HG02870 (cell line): ENCODE data around the gene TNS2.

Experiments used
- ATAC-seq: cut with Tn5 transposase; IDR thresholded peaks from one replicate; pipeline ENCODE4 v1.9.1; 2021; ENCODE audit warnings: mild to moderate bottlenecking, moderate library complexity; ENCODE audit not compliant: unreplicated experiment

The TNS2 gene

DNA sequence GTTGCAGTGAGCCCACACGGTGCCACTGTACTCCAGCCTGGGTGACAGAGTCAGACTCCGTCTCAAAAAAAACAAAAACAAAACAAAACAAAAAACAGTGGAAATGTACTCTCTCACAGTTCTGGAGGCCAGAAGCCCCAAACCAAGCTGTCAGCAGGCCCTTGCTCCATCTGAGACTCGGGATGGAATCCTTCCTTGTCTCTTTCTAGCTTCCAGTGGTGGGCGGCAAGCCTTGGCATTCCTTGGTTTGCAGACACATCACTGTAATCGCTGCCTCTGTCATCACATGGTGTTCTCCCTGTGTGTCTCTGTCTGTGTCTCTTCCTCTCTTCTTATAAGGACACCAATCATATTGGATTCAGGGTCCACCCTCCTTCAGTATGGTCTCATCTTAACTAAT, 6.4 kb downstream of the TNS2 start:
- no peak for ATAC-seq

DNA sequence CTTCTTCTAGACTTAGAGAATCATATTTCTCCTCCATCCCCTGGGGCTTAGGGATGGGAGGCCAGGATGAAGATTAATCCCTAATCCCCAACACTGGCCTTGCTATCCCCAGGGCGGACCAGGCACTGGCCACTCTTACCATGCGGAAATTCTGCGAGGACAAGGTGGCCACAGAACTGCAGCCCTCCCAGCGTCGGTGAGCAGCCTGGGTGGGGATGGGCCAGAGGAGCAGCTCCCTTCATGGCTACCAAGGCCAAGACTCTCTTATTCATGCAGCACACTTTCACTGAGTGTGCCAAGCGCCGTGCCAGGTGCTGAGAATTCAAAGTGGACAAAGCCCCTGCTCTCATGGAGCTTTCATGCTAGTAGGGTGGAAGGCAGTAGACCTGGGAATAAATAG, 7.0 kb downstream of the TNS2 start:
- ATAC-seq = no peak

DNA sequence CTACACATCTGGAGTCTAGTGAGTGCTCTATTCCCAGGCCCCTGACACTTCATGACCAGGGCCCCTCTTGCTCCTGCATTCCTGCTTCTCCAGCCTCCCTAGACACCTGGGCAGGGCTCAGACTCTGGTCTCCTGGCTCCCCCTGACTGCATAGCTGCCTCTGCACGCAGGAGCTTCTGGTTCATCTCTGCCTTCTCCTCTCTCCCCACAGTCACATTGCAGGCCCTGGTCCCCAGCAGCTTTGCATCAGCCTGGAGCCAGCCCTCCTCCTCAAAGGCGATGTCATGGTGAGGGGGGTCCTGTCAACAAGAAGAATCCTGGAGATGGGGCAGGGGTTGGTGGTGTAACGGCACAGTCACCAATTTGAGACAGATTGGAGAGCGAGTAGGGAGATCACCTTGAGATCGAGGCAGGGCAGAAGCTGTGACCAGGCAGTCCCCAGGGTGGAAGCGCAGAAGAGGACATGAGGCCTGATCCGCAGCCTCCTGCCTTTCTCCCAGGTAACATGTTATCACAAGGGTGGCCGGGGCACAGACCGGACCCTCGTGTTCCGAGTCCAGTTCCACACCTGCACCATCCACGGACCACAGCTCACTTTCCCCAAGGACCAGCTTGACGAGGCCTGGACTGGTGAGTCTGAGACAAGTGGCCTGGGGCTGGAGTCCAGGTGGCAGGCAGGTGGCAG, 8.1 kb downstream of the TNS2 start:
- ATAC-seq = no peak

DNA sequence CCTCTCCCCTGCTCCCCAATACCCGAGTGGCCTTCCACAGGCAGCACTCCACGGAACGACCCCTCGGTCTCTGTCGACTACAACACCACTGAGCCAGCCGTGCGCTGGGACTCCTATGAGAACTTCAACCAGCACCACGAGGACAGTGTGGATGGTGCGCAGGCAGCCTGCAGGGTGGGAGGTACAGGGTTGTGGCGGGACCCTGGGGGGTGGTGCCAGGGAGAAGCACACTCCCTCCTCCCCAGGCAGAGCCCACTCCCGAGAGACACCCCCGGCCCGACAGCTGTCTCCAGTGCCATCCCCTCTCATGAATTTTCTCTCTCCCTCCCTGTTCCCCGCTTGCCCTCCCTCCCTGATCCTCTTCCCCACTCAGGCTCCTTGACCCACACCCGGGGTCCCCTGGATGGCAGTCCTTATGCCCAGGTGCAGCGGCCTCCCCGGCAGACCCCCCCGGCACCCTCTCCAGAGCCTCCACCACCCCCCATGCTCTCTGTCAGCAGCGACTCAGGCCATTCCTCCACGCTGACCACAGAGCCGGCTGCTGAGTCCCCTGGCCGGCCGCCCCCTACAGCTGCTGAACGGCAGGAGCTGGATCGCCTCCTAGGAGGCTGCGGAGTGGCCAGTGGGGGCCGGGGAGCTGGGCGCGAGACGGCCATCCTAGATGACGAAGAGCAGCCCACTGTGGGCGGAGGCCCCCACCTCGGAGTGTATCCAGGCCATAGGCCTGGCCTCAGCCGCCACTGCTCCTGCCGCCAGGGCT, 9.0 kb downstream of the TNS2 start:
- no peak for ATAC-seq

DNA sequence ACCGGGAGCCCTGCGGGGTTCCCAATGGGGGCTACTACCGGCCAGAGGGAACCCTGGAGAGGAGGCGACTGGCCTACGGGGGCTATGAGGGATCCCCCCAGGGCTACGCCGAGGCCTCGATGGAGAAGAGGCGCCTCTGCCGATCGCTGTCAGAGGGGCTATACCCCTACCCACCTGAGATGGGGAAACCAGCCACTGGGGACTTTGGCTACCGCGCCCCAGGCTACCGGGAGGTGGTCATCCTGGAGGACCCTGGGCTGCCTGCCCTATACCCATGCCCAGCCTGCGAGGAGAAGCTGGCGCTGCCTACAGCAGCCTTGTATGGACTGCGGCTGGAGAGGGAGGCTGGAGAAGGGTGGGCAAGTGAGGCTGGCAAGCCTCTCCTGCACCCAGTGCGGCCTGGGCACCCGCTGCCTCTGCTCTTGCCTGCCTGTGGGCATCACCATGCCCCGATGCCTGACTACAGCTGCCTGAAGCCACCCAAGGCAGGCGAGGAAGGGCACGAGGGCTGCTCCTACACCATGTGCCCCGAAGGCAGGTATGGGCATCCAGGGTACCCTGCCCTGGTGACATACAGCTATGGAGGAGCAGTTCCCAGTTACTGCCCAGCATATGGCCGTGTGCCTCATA, 9.7 kb downstream of the TNS2 start:
- ATAC-seq = no peak

DNA sequence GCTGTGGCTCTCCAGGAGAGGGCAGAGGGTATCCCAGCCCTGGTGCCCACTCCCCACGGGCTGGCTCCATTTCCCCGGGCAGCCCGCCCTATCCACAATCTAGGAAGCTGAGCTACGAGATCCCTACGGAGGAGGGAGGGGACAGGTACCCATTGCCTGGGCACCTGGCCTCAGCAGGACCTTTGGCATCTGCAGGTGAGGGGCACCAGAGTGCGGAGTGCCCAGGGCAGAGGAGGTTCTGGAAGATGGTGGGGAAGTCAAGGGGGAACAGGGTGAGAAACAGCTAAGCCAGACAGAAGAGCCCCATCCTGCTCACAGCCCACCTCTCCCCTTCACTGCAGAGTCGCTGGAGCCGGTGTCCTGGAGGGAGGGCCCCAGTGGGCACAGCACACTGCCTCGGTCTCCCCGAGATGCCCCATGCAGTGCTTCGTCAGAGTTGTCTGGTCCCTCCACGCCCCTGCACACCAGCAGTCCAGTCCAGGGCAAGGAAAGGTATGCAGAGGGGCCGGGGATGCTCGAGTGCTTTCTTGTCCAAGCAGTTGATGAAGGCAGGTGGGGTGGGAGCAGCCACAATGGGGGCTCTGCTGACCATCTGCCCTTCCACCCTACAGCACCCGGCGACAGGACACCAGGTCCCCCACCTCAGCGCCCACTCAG, 10.3 kb downstream of the TNS2 start:
- no peak for ATAC-seq

DNA sequence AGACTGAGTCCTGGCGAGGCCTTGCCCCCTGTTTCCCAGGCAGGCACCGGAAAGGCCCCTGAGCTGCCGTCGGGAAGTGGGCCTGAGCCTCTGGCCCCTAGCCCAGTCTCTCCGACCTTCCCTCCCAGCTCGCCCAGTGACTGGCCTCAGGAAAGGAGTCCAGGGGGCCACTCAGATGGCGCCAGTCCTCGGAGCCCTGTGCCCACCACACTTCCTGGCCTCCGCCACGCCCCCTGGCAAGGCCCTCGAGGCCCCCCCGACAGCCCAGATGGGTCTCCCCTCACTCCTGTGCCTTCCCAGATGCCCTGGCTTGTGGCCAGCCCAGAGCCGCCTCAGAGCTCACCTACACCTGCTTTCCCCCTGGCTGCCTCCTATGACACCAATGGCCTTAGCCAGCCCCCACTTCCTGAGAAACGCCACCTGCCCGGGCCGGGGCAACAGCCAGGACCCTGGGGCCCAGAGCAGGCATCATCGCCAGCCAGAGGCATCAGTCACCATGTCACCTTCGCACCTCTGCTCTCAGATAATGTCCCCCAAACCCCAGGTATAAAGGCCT, 10.9 kb downstream of the TNS2 start:
- no peak for ATAC-seq

DNA sequence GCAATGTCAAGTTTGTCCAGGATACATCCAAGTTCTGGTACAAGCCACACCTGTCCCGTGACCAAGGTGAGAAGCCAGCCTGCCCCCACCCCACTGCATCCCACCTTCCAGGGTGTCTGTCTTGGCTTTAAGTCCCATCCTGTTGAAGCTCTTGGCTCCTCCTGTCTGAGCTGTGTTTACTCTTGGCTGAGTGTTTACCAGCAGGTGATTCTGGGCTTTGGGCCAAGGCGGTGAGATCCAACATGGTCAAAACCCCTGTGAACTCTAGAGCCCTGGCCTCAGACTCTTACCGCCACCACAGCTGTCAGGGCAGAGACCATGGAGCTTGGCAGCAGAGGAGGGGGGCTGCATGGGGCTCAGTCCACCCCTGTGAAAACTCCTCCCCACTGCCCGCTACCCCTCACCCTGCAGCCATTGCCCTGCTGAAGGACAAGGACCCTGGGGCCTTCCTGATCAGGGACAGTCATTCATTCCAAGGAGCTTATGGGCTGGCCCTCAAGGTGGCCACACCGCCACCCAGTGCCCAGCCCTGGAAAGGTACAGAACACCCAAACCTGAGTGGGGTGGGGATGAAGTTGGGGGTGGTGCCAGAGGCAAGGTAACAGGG, 11.6 kb downstream of the TNS2 start:
- no peak for ATAC-seq

DNA sequence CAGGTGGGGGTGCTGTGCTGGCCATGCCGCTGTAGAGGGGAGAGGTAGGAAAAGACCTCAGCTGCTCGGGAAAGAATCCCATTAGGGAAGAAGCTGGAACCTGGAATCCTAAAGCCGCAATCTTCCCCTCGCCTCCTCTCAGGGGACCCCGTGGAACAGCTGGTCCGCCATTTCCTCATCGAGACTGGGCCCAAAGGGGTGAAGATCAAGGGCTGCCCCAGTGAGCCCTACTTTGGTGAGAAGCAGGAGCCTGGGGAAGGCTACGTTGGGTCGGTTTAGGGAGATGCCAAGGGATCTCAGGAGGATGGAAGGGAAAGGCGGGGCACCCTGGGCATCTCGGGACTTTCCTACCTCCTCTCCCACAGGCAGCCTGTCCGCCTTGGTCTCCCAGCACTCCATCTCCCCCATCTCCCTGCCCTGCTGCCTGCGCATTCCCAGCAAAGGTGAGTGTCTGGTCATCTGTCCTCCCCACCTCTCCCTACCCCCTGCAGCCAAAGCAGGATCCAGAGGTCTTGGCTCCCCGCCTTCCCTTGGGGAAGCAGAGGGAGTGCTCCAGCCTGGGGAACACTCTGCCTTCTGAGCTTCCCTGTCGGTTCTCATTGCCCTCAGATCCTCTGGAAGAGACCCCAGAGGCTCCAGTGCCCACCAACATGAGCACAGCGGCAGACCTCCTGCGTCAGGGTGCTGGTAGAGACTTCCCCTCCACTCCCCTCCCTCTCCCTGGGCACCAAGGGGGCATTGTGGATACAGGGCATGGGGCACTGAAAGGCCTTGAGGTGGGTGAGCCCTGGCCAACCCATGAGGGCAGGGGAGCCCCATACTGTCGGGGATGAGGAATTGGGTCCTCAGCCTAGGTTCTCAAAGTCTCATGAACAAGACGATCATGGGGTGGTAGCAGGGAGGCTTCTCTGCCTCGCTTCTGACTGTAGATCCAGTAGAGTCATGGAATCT, 12.4 kb downstream of the TNS2 start:
- no peak for ATAC-seq

DNA sequence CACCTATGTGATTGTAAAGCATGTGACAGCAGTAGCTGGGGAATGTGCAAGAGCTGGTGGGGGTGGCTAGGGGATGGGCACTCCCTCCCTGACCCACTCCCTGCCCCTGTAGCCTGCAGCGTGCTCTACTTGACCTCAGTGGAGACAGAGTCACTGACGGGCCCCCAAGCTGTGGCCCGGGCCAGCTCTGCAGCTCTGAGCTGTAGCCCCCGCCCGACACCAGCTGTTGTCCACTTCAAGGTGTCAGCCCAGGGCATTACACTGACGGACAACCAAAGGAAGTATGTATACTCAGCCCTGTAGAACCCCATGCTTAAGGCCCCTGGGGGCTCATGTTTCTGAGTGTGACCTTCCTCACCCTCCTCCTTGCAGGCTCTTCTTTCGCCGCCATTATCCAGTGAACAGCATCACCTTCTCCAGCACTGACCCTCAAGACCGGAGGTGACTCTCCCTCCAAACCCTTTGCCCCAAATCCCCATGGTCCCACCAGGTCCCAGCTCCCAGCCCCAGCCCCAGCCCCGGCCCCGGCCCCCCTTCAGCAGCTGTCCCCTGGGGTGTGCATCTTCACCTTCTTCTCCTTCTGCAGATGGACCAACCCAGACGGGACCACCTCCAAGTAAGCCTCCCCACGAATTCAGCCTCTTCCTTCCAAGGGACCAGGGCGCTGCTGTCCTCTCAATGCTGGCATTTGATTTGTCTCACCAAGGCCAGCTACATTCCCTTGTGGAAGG, 13.3 kb downstream of the TNS2 start:
- ATAC-seq = no peak

DNA sequence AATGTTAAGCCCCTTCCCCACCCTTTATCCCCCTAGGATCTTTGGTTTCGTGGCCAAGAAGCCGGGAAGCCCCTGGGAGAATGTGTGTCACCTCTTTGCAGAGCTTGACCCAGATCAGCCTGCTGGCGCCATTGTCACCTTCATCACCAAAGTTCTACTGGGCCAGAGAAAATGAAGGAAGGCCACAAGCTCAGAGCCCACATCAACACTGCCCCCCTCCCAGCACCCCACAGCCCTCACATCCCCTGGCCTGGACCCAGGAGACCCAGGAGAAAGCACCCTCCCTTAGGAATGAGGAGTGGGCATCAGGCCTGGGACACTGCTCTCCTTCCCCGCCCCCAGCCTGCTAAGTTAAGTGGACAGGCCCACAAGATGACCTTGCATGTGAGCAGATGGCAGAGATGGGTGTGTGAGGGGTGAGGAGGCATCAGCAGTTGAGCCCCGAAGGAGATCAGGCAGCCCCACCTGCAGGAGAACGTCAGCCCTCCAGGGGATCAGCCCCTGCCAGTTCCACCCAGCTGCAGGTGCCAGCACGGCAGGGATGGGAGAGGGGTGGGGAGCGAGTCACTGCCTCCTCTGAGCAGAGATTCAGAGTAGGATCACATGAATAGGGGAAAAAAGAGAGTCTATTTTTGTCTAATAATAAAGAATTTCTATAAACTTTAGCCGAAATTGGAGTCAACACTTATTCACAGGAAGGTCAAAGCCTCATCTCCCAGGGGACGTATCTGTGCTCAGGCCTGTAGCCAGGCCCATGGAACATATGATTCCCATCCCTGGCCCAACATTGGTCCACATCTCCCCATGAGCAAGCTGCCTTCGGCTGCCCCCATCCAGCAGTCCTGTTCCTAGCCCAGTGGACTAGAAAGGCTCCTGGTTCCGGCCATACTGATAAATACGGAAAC, 14.1 kb downstream of the TNS2 start:
- no peak for ATAC-seq

DNA sequence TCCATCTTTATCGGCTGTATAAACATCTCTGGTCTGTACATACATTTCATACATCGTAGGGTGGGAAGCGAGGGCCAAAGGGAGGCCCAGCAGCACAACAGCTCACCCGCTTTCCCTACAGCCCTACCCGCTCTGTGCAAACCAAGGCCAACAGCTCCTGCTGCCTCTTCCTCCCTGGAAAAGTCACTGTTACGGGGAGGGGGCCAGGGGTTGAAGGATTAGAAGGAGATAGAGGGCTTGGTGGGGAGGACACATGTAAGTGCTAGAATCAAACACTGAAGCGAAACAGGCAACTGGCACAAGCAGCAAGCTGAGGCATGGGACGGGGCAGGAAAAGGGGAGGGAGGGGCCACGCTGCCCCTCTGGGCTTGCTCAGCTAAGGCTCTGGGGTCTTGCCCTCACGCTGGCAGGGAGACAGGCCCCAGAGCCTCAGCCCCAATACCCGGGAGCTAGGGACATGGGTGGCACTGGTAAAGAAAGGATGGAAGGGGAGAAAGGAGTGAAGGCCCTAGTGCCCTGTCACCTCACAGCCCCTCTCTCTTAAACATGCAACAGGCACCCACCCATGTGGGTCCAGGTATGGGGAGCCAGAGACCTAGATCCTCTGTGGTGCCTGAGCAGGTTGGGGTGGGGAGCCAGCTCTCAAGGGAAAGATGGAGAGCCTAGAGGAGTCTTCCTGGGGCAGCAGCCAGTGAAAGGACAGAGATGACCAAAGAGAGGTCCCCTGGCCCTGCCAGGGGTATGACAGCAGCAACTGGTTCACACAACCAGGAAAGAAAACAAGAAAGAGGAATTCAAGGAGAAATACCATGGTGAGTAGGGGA, 15.0 kb downstream of the TNS2 start:
- ATAC-seq = no peak

DNA sequence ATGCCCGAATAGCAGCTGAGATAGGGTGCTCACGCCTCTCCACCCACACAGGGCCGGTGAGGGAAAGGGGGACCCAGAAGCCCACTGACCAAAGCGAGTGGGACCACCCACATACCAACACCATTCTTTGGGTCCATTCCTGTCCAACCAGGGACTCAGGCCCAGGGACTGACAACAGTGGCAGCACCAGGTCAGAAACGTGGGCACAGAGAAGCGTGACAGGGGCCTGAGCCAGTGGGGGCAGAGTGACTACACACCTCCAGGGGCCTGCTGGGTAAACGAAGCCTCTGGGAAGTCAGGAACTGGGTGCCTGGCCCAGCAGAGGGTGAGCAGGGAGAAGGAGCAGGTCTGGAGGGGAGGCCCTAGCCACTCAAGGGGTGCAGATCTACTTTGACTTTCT, 15.6 kb downstream of the TNS2 start:
- no peak for ATAC-seq

DNA sequence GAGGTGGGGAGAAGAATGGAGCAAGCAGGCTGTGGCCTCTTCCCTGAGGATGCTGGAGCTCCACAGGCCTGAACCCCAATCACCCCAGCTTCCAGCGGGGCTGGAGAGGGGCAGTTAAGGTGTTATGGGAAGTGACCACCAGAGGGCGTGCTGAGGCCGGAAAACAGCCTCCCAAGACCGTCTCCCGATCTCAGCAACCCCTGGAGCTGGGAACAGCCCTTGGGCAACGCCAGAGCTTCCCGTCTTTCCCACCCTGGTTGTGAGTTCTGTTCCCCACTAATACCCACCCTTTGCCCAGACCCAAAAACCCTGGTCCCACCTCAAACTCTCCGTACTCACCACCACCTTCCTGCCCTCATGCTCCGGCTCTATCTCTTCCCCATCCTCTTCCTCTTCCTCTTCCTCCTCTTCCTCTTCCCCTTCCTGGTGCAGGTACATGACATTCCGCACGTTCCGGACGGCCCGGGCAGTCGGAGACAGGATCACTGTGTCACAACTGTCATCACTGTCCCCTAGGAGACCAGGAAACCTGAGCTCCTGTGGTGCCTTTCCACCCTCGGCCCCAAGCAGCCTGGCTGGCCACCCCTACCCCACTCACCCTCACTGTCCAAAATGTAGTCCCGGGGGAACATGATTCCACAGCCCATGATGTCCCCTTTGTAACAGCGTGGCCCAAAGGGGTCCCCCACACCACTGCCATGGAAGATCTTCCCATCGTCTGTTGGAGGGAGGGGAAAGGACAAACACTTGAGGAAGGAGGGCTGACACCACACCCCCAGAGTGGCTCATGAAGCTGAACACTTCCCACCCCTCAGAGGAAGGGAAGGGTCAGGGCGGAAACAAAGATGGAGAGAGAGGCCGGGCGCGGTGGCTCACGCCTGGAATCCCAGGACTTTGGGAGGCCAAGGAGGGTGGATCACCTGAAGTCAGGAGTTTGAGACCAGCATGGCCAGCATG, 16.4 kb downstream of the TNS2 start:
- ATAC-seq = no peak

DNA sequence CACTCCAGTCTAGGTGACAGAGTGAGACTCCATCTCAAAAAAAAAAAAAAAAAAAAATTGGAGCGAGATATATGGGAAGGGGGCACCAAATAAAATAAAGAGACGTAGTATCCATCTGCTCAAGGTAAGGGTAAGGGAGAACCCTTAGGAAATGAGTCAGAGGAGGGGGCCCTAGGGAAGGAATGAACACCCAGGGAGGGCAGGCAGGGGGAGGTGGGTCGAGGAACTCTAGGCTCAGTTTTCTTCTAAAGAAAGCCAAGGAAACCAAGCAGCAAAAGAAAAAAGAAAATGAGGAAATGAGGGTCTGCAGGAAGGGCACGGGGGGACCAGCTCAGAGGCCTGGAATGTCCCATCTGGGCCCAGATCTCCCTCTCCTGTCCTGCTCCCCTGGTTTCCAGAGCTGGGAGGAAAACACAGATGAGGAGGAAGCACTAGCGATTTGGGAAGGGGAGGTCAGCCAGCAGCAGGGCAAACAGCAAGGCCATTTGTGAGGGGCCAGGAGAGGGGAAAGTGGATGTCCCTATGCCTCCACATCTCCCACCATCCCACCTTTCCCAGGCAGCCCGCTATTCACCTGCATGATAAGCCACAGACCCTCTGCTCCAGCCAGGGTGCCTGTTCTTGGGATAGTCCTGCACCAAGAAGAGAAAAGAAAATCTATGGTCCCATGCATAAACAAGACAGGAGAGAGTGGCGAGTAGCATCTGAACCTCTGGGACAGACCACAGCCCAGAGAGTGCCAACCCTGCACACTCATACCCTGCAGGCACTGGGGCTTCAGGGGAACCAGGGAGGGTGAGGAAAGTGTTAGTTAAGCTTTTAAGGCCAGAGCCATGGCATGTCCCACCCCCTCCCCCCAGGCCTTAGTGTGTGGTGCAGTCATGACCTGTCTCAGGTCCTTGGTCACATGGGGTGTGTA, 17.5 kb downstream of the TNS2 start:
- no peak for ATAC-seq
